Neural cell (in vitro differentiated cells): ENCODE results near the gene PGK1. TPM values are rescaled to one million over a fixed set of nuclear protein-coding genes. Genes with fewer than 3 reads are reported as not detected.
"Not testable (repeated sequence)": the region's sequence is repeated elsewhere in the genome, so short reads cannot be mapped to it uniquely, and the experiment has no call there.

ENCODE experiments used
- H2AFZ ChIP-seq: fragments of 200-600, 300-800 bp; sonication (generic), shearing (Covaris generic); 2 replicates; pipeline ENCODE4 v1.6.0; 2014; ENCODE audit warnings: low read depth, mild to moderate bottlenecking, antibody characterized with exemption, low read length, moderate library complexity
- H3F3A ChIP-seq: fragments of 200-600 bp; shearing (Covaris generic); 2 replicates; pipeline ENCODE4 v1.6.1; 2016; ENCODE audit warnings: mild to moderate bottlenecking, moderate library complexity, mixed read lengths, antibody characterized with exemption, low read length; ENCODE audit not compliant: insufficient read depth, poor library complexity, severe bottlenecking
- H3K27ac ChIP-seq: fragments of 200-600, 300-800 bp; sonication (generic), shearing (Covaris generic); 2 replicates; pipeline ENCODE4 v1.5.1; 2014; ENCODE audit warnings: mild to moderate bottlenecking, low read length, moderate library complexity
- H3K27me3 ChIP-seq: fragments of 300-800, 200-600 bp; sonication (generic), shearing (Covaris generic); 2 replicates; pipeline ENCODE4 v1.6.0; 2014; ENCODE audit warnings: mild to moderate bottlenecking, low read depth, low read length, moderate library complexity; ENCODE audit not compliant: insufficient read depth
- H3K36me3 ChIP-seq: fragments of 300-800, 200-600 bp; sonication (generic), shearing (Covaris generic); 2 replicates; pipeline ENCODE4 v1.5.1; 2014; ENCODE audit warnings: mild to moderate bottlenecking, antibody characterized with exemption, low read length, moderate library complexity; ENCODE audit not compliant: insufficient read depth
- H3K4me2 ChIP-seq: fragments of 300-800, 200-600 bp; sonication (generic), shearing (Covaris generic); 2 replicates; pipeline ENCODE4 v1.6.0; 2014; ENCODE audit warnings: mild to moderate bottlenecking, low read length
- H3K4me3 ChIP-seq: fragments of 300-800, 200-600 bp; sonication (generic), shearing (Covaris generic); 2 replicates; pipeline ENCODE4 v1.5.1; 2014; ENCODE audit warnings: mild to moderate bottlenecking, low read length, moderate library complexity
- H3K79me2 ChIP-seq: fragments of 200-600 bp; shearing (Covaris generic); replicated peaks from 2 replicates; pipeline ENCODE4 v1.6.0; 2014; ENCODE audit warnings: mild to moderate bottlenecking, low read length, moderate library complexity; ENCODE audit not compliant: insufficient read depth
- H3K9ac ChIP-seq: fragments of 300-800, 200-600 bp; sonication (generic), shearing (Covaris generic); 2 replicates; pipeline ENCODE4 v1.6.1; 2016; ENCODE audit warnings: mild to moderate bottlenecking, low read length, mixed read lengths
- H3K9me2 ChIP-seq: fragments of 200-600 bp; shearing (Covaris generic); 2 replicates; pipeline ENCODE4 v1.6.1; 2016; ENCODE audit warnings: mild to moderate bottlenecking, low read length, mixed read lengths; ENCODE audit not compliant: insufficient read depth
- H3K9me3 ChIP-seq: fragments of 200-600, 300-800 bp; sonication (generic), shearing (Covaris generic); 2 replicates; pipeline ENCODE4 v1.6.1; 2016; ENCODE audit warnings: mild to moderate bottlenecking, mixed run types, low read length, moderate library complexity, mixed read lengths
- H4K20me1 ChIP-seq: fragments of 200-600 bp; shearing (Covaris generic); 2 replicates; pipeline ENCODE4 v1.6.1; 2016; ENCODE audit warnings: mild to moderate bottlenecking, mixed run types; ENCODE audit not compliant: insufficient read depth
- CTCF ChIP-seq: fragments of 450-650 bp; IDR thresholded peaks from 2 replicates; pipeline ENCODE4 v1.5.1; 2014; ENCODE audit warnings: antibody characterized with exemption, mild to moderate bottlenecking, moderate library complexity; ENCODE audit not compliant: poor library complexity, severe bottlenecking
- EP300 ChIP-seq: fragments of 450-650 bp; conservative IDR thresholded peaks from 2 replicates; pipeline ENCODE4 v1.6.1; 2014; ENCODE audit warnings: antibody characterized with exemption, mild to moderate bottlenecking, moderate library complexity; ENCODE audit not compliant: poor library complexity, severe bottlenecking
- EZH2 ChIP-seq: fragments of 200-600, 300-800 bp; shearing (Covaris generic), sonication (generic); IDR thresholded peaks from 2 replicates; pipeline ENCODE4 v1.6.1; 2014; ENCODE audit warnings: antibody characterized with exemption, low read length, borderline replicate concordance, mild to moderate bottlenecking; ENCODE audit not compliant: insufficient read depth, poor library complexity, severe bottlenecking
- MXI1 ChIP-seq: fragments of 450-650 bp; conservative IDR thresholded peaks from 2 replicates; pipeline ENCODE4 v1.6.1; 2014; ENCODE audit warnings: antibody characterized with exemption, mild to moderate bottlenecking; ENCODE audit not compliant: poor library complexity, severe bottlenecking
- POLR2AphosphoS5 ChIP-seq: IDR thresholded peaks from 2 replicates; pipeline ENCODE4 v1.6.1; 2012
- RAD21 ChIP-seq: fragments of 450-650 bp; conservative IDR thresholded peaks from 2 replicates; pipeline ENCODE4 v1.6.1; 2014; ENCODE audit warnings: antibody characterized with exemption, mild to moderate bottlenecking, moderate library complexity
- REST ChIP-seq: IDR thresholded peaks from 2 replicates; pipeline ENCODE4 v1.6.1; 2012; ENCODE audit warnings: borderline replicate concordance
- SMC3 ChIP-seq: fragments of 450-650 bp; conservative IDR thresholded peaks from 2 replicates; pipeline ENCODE4 v1.6.1; 2014; ENCODE audit warnings: antibody characterized with exemption, mild to moderate bottlenecking, moderate library complexity; ENCODE audit not compliant: poor library complexity
- TAF1 ChIP-seq: IDR thresholded peaks from 2 replicates; pipeline ENCODE4 v1.6.1; 2012; ENCODE audit warnings: low read depth
- polyA plus RNA-seq: library from polyadenylated mRNA; depleted of rRNA; stranded (reverse); fragments of >200 nt; gene quantifications from 2 replicates; pipeline ENCODE4 v1.2.3, GENCODE V29; 2014

Gene PGK1
- polyA plus RNA-seq, 1 donor from 2014 or later, result 425 TPM

GRCh38 chrX:78125148-78125547 is 21.1 kb downstream of the PGK1 start:
- no peak overlapping the region for H3K27ac ChIP-seq
- H4K20me1 ChIP-seq, result no peaks in the 10 kb centered on the region
- no peaks in the 10 kb centered on the region for H3K36me3 ChIP-seq
- no peak overlapping the region for H3K9ac ChIP-seq
- no peak overlapping the region for H3K4me3 ChIP-seq
- no peak overlapping the region for H2AFZ ChIP-seq
- no peaks in the 10 kb centered on the region for H3K27me3 ChIP-seq
- TF ChIP-seq SMC3 (no peak), RAD21 (no peak), EZH2 (no peak), MXI1 (no peak), POLR2AphosphoS5 (no peak), EP300 (no peak), CTCF (no peak), TAF1 (no peak), REST (no peak)
- H3K9me3 ChIP-seq, result no peaks in the 10 kb centered on the region
- no peaks in the 10 kb centered on the region for H3K79me2 ChIP-seq
- no peaks in the 10 kb centered on the region for H3K9me2 ChIP-seq
- H3K4me2 ChIP-seq, result no peak overlapping the region
- no peaks in the 10 kb centered on the region for H3F3A ChIP-seq

- not testable (repeated sequence) for H3K9me2 ChIP-seq, H3K27me3 ChIP-seq, H3K4me2 ChIP-seq, H3F3A ChIP-seq, H2AFZ ChIP-seq, H3K36me3 ChIP-seq, H3K9me3 ChIP-seq, H3K9ac ChIP-seq, H3K4me3 ChIP-seq, H3K27ac ChIP-seq, H4K20me1 ChIP-seq, H3K79me2 ChIP-seq
Observed at GRCh38 chrX:78125781-78126180, 21.7 kb downstream of the PGK1 start.

- H3K9ac ChIP-seq, result no peak overlapping the region
- H3K9me2 ChIP-seq, result no peaks in the 10 kb centered on the region
- no peak overlapping the region for H3K27ac ChIP-seq
- H2AFZ ChIP-seq, result no peak overlapping the region
- H4K20me1 ChIP-seq, result no peaks in the 10 kb centered on the region
- H3F3A ChIP-seq, result no peaks in the 10 kb centered on the region
- H3K79me2 ChIP-seq, result no peaks in the 10 kb centered on the region
- H3K9me3 ChIP-seq, result no peaks in the 10 kb centered on the region
- H3K27me3 ChIP-seq, result no peaks in the 10 kb centered on the region
- no peaks in the 10 kb centered on the region for H3K36me3 ChIP-seq
- TF ChIP-seq SMC3 (no peak), MXI1 (no peak), POLR2AphosphoS5 (no peak), REST (no peak), EP300 (no peak), TAF1 (no peak), CTCF (no peak), EZH2 (no peak), RAD21 (no peak)
- no peak overlapping the region for H3K4me2 ChIP-seq
- H3K4me3 ChIP-seq, result no peak overlapping the region
Observed at GRCh38 chrX:78129714-78130113, 25.7 kb downstream of the PGK1 start.
